C4-2B (cell line): ENCODE results near the gene NHERF1.

Source experiments
- ZFX ChIP-seq: fragments of 450-650 bp; IDR thresholded peaks from 2 replicates; pipeline ENCODE4 v1.6.1; 2017
- TF ChIP-seq, protein P1 (sequence below): fragments of 450-650 bp; conservative IDR thresholded peaks from 2 replicates; pipeline ENCODE4 v1.5.1; 2017; ENCODE audit warnings: mild to moderate bottlenecking

- TF ChIP-seq, protein P1, sequence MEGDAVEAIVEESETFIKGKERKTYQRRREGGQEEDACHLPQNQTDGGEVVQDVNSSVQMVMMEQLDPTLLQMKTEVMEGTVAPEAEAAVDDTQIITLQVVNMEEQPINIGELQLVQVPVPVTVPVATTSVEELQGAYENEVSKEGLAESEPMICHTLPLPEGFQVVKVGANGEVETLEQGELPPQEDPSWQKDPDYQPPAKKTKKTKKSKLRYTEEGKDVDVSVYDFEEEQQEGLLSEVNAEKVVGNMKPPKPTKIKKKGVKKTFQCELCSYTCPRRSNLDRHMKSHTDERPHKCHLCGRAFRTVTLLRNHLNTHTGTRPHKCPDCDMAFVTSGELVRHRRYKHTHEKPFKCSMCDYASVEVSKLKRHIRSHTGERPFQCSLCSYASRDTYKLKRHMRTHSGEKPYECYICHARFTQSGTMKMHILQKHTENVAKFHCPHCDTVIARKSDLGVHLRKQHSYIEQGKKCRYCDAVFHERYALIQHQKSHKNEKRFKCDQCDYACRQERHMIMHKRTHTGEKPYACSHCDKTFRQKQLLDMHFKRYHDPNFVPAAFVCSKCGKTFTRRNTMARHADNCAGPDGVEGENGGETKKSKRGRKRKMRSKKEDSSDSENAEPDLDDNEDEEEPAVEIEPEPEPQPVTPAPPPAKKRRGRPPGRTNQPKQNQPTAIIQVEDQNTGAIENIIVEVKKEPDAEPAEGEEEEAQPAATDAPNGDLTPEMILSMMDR = no peak
- TF ChIP-seq ZFX = no peak
These were observed 23.0 kb downstream of the NHERF1 start for GRCh38 chr17:74771319-74771914.
